Spleen (tissue), 7 donors: ENCODE results near the gene SDK2.

Experiments used
- CTCF ChIP-seq, 11 experiments: fragments of 200-600 bp in 7 of 11; fragments of 450-650 bp in 4 of 11; sonication (generic) in 4 of 11; IDR thresholded peaks in 8 of 11; conservative IDR thresholded peaks in 3 of 11; 1 replicate in 7 of 11; 2 replicates in 4 of 11; pipeline versions ENCODE4 v1.4.0 to v1.8.0; 2016 to 2021; ENCODE audit warnings: antibody characterized with exemption in 11 of 11, inconsistent platforms in 4 of 11, mild to moderate bottlenecking in 1 of 11
- POLR2A ChIP-seq, 3 donors: fragments of 450-650 bp; IDR thresholded peaks; one replicate each; pipeline ENCODE4 v1.5.1; 2017; ENCODE audit warnings: antibody characterized with exemption in 3 of 3, mild to moderate bottlenecking in 1 of 3
- donor health status: DM: no; HTN: no; CAD: no; lungs with moderate emphysema.
- donor health status: DM: no; HTN: no; CAD: no.
- donor health status: DM: no; HTN: no; CAD: no.

DNA sequence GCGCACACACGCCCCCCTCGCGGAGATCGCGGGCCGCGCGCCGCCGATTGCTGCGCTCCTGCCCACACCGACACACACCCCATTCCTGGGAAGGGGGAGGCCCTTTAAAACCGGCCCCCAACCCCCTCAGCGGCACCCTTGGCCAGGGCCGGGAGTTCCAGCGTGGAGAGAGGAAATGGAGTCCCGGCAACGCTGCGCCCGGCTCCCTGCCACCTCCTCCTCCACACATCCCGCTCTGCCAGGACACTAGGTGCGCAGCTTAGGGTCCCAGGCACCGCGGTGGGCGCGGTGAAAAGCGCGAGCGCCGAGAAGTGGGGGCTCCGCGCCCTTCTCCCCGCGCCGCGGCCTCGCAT, 332.8 kb downstream of the SDK2 start:
- TF ChIP-seq CTCF (IDR thresholded peaks at IDR 0.05 in 8 of 11, conservative IDR thresholded peaks at IDR 0.05 in 3 of 11) (no peak), POLR2A (IDR thresholded peaks at IDR 0.05) (no peak)
